Camera-type eye (tissue), 1 donor: ENCODE results near the gene SFMBT1. TPM values are rescaled to one million over a fixed set of nuclear protein-coding genes. Genes with fewer than 3 reads are reported as not detected.

Experiments used
- total RNA-seq: library from RNA; depleted of rRNA; stranded (reverse); fragments of >200 nt; gene quantifications from one replicate; pipeline ENCODE4 v1.2.3, GENCODE V29; 2014

SFMBT1 gene, protein sequence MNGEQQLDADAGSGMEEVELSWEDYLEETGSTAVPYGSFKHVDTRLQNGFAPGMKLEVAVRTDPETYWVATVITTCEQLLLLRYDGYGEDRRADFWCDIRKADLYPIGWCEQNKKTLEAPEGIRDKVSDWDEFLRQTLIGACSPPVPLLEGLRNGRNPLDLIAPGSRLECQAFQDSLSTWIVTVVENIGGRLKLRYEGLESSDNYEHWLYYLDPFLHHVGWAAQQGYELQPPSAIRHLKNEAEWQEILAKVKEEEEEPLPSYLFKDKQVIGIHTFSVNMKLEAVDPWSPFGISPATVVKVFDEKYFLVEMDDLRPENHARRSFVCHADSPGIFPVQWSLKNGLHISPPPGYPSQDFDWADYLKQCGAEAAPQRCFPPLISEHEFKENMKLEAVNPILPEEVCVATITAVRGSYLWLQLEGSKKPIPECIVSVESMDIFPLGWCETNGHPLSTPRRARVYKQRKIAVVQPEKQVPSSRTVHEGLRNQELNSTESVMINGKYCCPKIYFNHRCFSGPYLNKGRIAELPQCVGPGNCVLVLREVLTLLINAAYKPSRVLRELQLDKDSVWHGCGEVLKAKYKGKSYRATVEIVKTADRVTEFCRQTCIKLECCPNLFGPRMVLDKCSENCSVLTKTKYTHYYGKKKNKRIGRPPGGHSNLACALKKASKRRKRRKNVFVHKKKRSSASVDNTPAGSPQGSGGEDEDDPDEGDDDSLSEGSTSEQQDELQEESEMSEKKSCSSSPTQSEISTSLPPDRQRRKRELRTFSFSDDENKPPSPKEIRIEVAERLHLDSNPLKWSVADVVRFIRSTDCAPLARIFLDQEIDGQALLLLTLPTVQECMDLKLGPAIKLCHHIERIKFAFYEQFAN
- 25.1 TPM for total RNA-seq

DNA sequence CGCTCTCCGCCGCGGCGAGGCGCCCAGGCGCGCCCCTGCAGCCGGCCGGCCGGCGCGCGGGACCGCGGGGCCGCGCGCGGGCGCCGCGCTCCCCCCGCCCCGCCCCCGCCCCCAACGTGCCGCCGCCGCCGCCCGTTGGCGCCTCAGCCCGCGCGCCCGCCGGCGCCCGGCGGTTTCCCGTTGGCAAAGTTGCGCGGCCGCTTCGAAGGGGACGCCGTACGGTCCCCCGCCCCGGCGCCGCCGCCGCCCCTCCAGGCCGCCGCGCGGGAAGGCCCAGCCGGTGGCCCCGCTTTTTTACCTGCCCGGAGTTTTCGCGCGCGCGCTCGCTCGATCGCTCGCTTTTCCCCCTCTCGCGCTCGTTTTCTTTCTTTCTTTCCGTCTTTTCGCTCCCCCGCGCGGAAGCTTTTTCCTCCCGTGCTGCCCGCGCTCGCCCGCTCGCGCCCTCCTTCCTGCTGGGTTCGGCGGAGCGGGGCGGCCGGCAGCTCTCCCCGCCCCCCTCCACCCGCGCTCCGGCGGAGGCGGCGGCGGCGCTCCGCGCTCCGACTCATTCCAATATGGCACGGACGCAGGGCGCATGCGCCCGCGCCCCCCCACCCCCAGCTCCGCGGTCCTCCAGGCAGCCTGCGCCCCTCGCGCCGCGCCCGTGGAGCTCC is at the start of gene SFMBT1:
SFMBT1 (minus strand) TSS at position 556 of the 653 bp plus-strand sequence. CDS start 76,945 bp downstream, outside the sequence.

DNA sequence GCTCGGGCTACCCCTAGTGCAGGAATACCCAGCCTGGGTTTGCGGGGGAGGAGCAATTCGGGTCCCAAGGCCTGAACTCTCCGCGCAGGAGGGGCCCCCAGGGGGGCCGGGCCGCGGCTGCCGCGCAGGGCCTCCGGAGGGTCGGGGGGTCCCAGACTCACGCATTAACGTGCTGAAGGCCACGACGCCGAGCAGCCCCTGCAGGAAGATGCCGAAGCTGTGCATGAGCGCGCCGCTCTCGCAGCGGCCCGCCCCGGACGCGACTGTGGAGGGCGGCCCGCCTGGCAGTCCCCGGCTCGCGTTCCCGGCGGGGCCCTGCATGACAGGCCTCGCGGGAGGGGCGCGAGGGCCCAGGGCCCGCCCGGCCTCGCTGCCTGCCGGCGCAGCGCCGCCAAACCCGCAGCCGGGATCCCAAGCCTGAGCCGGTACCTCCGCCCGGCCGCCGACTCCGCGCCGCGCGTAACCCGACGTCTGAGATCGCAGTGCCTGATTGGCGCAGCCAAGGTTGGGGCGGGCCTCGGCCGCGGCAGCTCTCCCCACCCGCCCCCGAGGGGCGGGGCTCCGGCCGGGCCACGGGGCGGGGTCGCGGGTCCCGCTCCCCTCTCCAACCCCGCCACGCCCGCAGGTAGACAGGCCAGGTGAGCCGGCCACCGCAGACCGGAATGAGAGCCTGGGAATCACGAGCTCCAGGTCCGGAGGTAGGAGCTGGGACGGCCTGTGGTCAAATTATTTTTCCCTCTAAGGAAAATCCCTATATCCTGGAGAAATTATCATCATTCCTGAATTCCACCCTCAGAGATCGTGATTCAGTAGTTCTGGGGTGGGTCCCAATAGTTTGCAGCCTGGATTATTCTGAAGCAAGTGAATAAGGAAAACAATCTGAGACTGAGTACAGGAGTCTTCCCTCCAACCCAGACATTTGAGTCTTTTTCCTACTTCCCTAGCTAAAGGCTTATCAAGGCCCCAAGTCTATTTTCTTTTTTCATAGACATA is 148.4 kb downstream of the SFMBT1 start, which contains the start of gene STIMATE:
STIMATE (minus strand) TSS at position 419 of the 993 bp plus-strand sequence; CDS start at position 321, 98 bp downstream.

Other genes with a start within 250 kb of the SFMBT1 start
- gene ITIH4, start 215.4 kb downstream of the SFMBT1 start, total RNA-seq: 4.9 TPM
- gene MUSTN1, start 211.1 kb downstream of the SFMBT1 start, total RNA-seq: 12.0 TPM
- gene STIMATE, start 148.5 kb downstream of the SFMBT1 start, total RNA-seq: 12.9 TPM
- 16.8 TPM for gene RFT1, start 84.4 kb upstream of the SFMBT1 start, total RNA-seq
- gene PRKCD, start 115.1 kb upstream of the SFMBT1 start, total RNA-seq: 5.9 TPM
- 128 TPM for gene TKT, start 209.9 kb upstream of the SFMBT1 start, total RNA-seq